ENCODE measurements around the gene EPHA6. TPM values are rescaled to one million over a fixed set of nuclear protein-coding genes. Genes with fewer than 3 reads are reported as not detected.
"Not testable (repeated sequence)": the region's sequence is repeated elsewhere in the genome, so short reads cannot be mapped to it uniquely, and the experiment has no call there.

EPHA6 gene
- total RNA-seq, 1 experiment from 2014 or later: 0.61 TPM

DNA sequence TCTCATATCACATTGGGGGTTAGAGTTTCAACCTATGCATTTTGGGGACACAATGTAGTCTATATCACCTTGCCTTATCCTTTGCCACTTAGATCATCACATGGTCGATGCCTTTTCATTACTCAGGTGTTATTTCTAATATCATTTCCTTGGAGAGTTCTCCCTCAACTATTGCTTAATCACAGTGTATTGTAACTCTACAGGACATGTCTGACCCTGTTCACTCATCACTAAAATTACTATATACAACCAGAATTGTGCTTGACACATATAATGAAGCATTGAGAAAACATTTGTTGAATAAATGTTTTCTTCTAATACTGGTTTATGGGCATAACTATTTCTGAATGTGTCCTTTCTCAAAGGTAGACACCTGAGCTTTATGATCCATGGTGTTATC, 207.4 kb downstream of the EPHA6 start:
- no peak overlapping the region for H3T11ph ChIP-seq (ENCODE audit: low read length)
- Mint-ChIP-seq H3K27me3 (ENCODE audit: low read depth) (no peaks in the 10 kb centered on the region), H3K4me1 (no peaks in the 10 kb centered on the region), H3K27ac (no peak overlapping the region), H3K4me3 (no peak overlapping the region), H3K9me3 (peaks cover 7 to 8% of the 10 kb centered on the region in 2 experiments; a peak in 3 of 5 replicates), H3K36me3 (ENCODE audit: insufficient read depth in 1 of 3, low read depth in 3 of 3) (peaks cover 0 to 9% (median 5%) of the 10 kb centered on the region in 3 experiments; a peak in 5 of 7 replicates)
- H3K56ac ChIP-seq (ENCODE audit: insufficient read length, low read depth, low read length): no peak overlapping the region
- H4K91ac ChIP-seq (ENCODE audit: insufficient read length, low read depth, low read length): no peak overlapping the region
- H3K4me1 ChIP-seq (ENCODE audit: insufficient read depth, low read length): no peaks in the 10 kb centered on the region
- no peak overlapping the region for H4K5ac ChIP-seq (ENCODE audit: insufficient read length, low read depth, low read length)
- H3K79me2 ChIP-seq (ENCODE audit: insufficient read depth, low read length): no peaks in the 10 kb centered on the region
- no peak overlapping the region for H3K27ac ChIP-seq (ENCODE audit: insufficient read length, low read depth, low read length)
- H3K23me2 ChIP-seq (ENCODE audit: insufficient read length, low read depth, low read length, poor library complexity, severe bottlenecking): no peaks in the 10 kb centered on the region
- H2BK5ac ChIP-seq (ENCODE audit: insufficient read length, low read length): no peak overlapping the region
- H2BK15ac ChIP-seq (ENCODE audit: low read depth, low read length): no peak overlapping the region
- H3K14ac ChIP-seq (ENCODE audit: insufficient read depth, low read length): no peak overlapping the region
- H2BK20ac ChIP-seq (ENCODE audit: low read depth, low read length, poor library complexity, severe bottlenecking): no peak overlapping the region
- no peak overlapping the region for H3K23ac ChIP-seq (ENCODE audit: insufficient read length, low read depth, low read length)
- H2AK5ac ChIP-seq (ENCODE audit: insufficient read length, low read length): no peak overlapping the region
- no peaks in the 10 kb centered on the region for H3K79me1 ChIP-seq (ENCODE audit: insufficient read depth, low read depth, low read length, poor library complexity, severe bottlenecking)
- no peak overlapping the region for H3K4ac ChIP-seq (ENCODE audit: low read depth, low read length)
- H2AFZ ChIP-seq (ENCODE audit: low read length): no peak overlapping the region
- H3K9ac ChIP-seq (ENCODE audit: extremely low read depth, insufficient read length, low read length): no peak overlapping the region
- no peak overlapping the region for H2BK120ac ChIP-seq (ENCODE audit: low read depth, low read length, poor library complexity, severe bottlenecking)
- no peak for DNase-seq
- H3K18ac ChIP-seq (ENCODE audit: insufficient read length, low read depth, low read length): no peak overlapping the region
- H3K4me2 ChIP-seq (ENCODE audit: insufficient read depth, insufficient read length, low read length): no peak overlapping the region
- WGBS (ENCODE audit: extremely low coverage, insufficient read length, low lambda C conversion rate): no CpG with 5 or more reads among the region's 1 CpG
- no peaks in the 10 kb centered on the region for H3K9me3 ChIP-seq (ENCODE audit: control insufficient read depth, low read depth, low read length)
- TF ChIP-seq CTCF (conservative IDR thresholded peaks at IDR 0.05): no peak
- no peak overlapping the region for H4K8ac ChIP-seq (replicated peaks; ENCODE audit: insufficient read length, low read depth, low read length)
- no peaks in the 10 kb centered on the region for H4K20me1 ChIP-seq (ENCODE audit: control insufficient read depth, insufficient read depth, insufficient read length)
- no peak overlapping the region for H2BK12ac ChIP-seq (ENCODE audit: insufficient read length, low read depth, low read length)
- no peaks in the 10 kb centered on the region for H3K27me3 ChIP-seq (ENCODE audit: insufficient read depth, low read length)

- not testable (repeated sequence) for H2AK5ac ChIP-seq (ENCODE audit: insufficient read length, low read length); H2BK120ac ChIP-seq (ENCODE audit: low read depth, low read length, poor library complexity, severe bottlenecking); H3K14ac ChIP-seq (ENCODE audit: insufficient read depth, low read length); H3K4me3 Mint-ChIP-seq; H4K5ac ChIP-seq (ENCODE audit: insufficient read length, low read depth, low read length); H3K79me1 ChIP-seq (ENCODE audit: insufficient read depth, low read depth, low read length, poor library complexity, severe bottlenecking); H2AFZ ChIP-seq (ENCODE audit: low read length); H4K91ac ChIP-seq (ENCODE audit: insufficient read length, low read depth, low read length); H2BK5ac ChIP-seq (ENCODE audit: insufficient read length, low read length); H3K4ac ChIP-seq (ENCODE audit: low read depth, low read length); H3K9me3 ChIP-seq (ENCODE audit: control insufficient read depth, low read depth, low read length); H3K36me3 Mint-ChIP-seq (ENCODE audit: insufficient read depth in 1 of 3, low read depth in 3 of 3); H3K27me3 ChIP-seq (ENCODE audit: insufficient read depth, low read length); H3K4me1 Mint-ChIP-seq; H3T11ph ChIP-seq (ENCODE audit: low read length); H3K9ac ChIP-seq (ENCODE audit: extremely low read depth, insufficient read length, low read length); H2BK20ac ChIP-seq (ENCODE audit: low read depth, low read length, poor library complexity, severe bottlenecking); H3K23ac ChIP-seq (ENCODE audit: insufficient read length, low read depth, low read length); H4K20me1 ChIP-seq (ENCODE audit: control insufficient read depth, insufficient read depth, insufficient read length); H3K18ac ChIP-seq (ENCODE audit: insufficient read length, low read depth, low read length); H3K9me3 Mint-ChIP-seq; H3K4me2 ChIP-seq (ENCODE audit: insufficient read depth, insufficient read length, low read length); H3K27ac ChIP-seq (ENCODE audit: insufficient read length, low read depth, low read length); H2BK12ac ChIP-seq (ENCODE audit: insufficient read length, low read depth, low read length); H3K79me2 ChIP-seq (ENCODE audit: insufficient read depth, low read length); H3K27me3 Mint-ChIP-seq (ENCODE audit: low read depth); H3K27ac Mint-ChIP-seq; H2BK15ac ChIP-seq (ENCODE audit: low read depth, low read length); H3K56ac ChIP-seq (ENCODE audit: insufficient read length, low read depth, low read length); H3K4me1 ChIP-seq (ENCODE audit: insufficient read depth, low read length); H3K23me2 ChIP-seq (ENCODE audit: insufficient read length, low read depth, low read length, poor library complexity, severe bottlenecking); DNase-seq; H4K8ac ChIP-seq (replicated peaks; ENCODE audit: insufficient read length, low read depth, low read length)
- WGBS (ENCODE audit: extremely low coverage, insufficient read length, low lambda C conversion rate): no CpG with 5 or more reads among the region's 8 CpGs
Measured at GRCh38 chr3:97025612-97026011, 211.2 kb downstream of the EPHA6 start.
